Measurements from ENCODE around the gene EXOC3L1.

The EXOC3L1 gene

DNA sequence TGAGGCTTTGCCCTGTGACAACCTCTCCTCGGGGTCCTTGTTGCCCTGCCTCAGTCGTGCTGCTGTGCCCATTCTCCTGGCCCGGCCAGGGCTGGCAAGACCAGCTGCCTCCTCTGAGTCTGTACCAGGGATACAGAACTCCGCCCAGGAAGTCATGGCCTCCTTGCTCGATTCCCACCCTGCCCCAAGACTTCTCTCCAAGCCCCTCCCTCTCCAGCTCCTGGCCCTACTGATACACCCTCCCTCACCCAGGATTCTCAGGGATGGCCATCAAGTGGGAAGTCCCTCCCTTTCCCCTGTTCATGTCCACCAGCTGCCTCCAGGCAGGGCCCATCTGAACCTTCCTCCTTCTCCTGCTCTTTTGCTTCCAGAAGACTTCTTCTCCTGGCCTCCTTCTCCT is 25.8 kb upstream of the EXOC3L1 start:
- no peak for DNase-seq (ENCODE audit: low read depth, low spot score)

DNA sequence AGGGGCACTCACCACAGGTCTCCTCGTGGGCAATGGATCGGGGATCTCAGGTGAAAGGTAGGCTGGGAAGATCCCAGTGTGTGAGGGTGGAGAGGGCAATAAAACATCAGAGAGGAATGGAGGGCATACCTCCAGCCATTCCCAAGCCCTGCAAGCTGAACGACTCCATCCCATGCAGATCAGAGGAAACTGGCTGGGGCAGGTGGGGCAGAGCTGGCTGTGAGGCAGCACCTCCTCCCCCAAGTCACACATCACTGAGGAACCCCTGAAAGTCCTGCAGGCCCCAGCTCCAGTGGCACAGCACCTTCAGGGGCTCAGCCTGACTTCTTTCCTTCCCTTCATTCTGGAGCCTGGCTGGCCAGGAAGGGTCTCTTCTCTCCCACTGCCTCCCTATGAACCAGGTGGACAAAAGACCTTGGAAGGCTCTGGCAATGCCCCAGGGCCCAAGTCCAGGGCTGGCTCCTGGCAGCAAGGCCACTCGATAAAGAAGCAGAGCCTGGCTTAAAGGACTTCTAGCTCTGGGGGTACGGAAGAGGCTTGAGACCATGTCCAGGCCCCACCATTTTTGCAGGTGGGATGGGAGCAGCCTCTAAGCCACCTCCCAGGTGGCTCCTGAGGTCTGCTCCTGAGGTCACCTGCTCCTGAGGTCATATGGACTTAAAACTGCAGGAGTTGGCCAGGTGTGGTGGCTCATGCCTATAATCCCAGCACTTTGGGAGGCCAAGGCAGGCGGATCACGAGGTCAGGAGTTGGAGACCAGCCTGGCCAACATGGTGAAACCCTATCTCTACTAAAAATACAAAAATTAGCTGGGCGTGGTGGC is 23.5 kb upstream of the EXOC3L1 start:
- no peak for DNase-seq (ENCODE audit: low read depth, low spot score)

DNA sequence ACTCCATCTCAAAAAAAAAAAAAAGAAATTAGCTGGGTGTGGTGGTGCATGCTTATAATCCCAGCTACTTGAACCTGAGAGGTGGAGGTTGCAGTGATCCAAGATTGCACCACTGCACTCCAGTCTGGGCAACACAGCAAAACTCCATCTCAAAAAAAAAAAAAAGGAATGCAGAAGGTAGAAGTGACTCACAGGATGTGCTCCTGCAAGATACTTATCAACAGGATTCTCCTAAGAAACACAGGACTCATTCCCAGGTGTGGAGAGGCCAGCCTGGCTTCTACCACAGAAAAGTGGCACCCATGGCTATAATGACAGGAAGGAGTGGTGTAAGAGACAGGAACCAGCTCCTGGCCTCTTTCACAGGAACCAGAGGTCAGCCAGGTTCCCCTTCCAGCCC is 22.8 kb upstream of the EXOC3L1 start:
- no peak for DNase-seq (ENCODE audit: low read depth, low spot score)

DNA sequence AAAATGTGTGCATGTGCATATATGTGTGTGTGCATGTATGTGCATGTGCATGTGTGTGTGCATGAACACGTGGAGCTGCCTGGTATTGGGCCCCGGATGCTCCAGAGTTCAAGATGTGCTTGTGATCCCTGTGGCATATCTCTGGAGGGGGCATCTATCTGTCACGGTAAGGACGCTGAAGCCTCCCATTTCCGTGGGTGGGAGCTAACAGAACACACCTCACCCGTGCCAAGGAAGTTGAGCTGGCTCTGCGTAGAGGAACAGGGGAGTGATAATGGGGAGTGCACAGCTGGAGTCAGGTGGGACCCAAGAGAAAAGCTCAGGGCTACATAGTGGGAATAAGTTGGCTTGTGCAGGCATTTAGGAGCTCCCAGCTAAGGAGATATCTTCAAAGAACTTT is 21.7 kb upstream of the EXOC3L1 start:
- no peak for DNase-seq (ENCODE audit: low read depth, low spot score)

DNA sequence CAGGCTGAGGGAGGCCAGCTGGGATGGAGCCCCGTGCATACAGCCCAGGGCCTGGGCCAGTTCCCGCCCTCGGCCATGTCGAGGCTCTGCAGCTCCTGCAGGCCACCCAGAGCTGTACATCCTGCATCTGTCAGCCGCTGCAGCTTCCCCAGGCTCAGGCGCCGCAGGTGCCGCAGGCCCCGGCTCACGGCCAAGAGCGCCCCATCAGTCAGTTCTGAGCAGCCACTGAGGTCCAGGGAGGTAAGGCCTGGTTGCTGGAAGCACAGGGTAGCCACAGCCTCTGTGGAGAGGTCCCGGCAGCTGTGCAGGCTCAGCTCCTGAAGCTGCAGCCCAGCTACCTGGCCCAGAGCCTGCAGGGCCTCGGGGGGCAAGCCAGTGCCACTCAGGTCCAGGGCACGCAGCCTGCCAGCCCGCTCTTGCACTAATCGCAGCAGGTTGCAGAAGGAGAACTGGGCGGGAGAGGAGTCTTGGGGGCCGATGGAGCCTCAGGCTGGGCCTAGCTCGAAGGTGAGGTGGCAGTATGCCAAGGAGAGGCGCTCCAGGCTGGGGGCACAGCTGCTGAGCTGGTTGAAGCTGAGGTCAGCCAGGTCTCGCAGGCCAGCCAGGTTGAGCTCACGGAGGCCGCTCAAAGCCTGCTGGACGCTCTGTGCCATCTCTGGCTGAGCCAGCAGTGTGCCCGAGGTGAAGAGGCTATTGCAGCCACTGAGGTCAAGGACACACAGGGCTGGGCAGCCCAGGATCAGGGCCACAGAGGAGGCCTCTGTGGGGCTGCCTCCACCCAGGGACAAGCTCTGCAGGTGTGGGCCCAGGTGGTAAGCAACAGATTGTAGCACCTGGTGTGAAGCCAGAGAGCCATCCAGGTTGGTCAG is 20.4 kb upstream of the EXOC3L1 start:
- DNase-seq (ENCODE audit: low read depth, low spot score), result no peak

DNA sequence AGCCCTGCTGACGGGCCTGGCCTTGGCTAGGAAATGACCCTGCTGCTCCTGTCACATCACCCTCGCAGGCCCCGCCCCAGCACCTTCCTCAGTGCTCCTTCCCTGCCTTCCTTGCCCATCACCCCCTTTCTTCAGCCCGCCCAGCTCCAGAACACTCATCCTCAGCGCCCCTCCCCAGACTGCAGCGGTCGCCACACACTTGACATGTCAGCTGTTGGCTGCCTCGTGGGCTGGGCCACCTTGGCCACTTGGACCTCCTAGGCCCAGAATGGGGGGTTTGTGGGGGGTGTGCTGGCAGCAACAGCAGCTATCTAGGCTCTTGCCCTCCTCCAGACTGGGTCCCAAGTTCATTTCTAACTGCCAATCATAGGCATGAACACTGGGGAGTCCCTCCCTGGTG is 19.6 kb upstream of the EXOC3L1 start:
- no peak for DNase-seq (ENCODE audit: low read depth, low spot score)

DNA sequence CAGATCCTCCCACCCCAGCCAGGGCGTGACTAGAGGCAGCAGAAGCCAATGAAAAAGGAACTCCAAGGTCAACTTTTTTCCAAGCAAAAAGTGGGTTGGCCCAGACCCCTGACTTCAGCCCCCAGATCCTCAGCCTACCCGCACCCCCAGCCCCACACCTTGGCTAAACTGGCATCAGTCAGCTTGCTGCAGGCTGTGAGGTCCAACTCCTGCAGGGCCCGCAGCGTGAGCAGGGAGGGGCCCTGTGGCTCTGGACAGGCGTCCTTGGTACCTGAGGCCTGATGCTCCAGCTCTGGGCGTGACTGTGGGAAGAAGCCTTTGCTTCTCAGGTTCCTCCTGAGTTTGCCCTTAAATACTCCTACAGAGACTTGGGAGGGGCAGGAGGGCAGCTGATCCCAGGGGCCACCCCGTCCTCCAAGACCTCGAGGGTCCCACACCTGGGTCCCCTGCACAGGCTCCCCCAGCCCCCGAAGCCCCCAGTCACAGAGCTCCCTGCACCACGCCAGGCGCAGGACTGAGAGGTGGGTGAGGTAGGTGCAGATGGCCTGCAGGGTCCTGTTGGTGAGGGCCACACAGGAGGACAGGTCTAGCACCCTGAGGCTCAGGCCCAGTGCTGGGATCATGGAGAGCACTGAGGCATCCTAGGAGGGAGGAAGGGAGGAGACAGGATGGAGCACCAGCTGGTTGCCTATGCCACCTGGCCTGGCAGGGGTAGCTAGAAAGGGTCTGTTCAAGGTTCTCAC is 18.4 kb upstream of the EXOC3L1 start:
- no peak for DNase-seq (ENCODE audit: low read depth, low spot score)

DNA sequence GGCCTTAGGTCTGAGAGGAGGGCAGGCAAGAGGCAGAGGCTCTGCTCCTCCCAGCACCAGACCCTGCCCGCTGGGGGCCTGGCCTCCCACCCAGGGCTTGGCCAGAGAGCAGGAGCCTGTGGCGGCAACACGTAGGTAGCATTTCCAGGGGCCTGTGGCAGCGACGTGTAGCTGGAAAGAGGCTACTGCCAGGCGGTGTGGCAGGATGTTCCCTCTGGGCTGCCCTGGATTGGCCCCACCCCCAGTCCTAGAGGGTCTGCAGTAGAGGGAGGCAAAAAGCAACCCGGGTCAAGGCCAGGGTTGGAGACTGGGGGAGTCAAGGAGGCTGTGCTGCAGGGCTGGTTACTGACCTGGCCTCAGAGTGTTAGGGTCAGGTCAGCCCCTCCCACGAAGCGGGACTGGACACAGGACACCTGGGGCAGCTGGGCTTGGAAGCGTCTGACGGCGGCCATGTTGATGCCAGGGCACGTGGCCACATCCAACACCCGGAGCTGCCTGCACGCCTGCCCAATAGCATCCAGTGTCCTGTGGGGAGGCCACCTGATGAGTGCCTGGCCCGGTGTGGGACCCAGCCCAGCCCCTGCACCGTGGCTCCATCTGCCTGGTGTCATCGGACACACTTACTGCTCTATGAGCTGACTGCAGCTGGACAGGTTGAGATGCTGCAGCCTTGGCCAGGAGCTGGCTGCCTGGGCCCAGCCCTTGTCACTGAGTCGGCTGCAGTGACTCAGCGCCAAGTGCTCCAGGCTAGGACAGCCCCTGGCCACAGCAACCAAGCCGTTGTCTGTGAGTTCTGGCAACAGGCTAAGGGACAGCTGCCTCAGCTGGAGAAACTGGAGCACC is 17.5 kb upstream of the EXOC3L1 start:
- DNase-seq (ENCODE audit: low read depth, low spot score), result no peak

DNA sequence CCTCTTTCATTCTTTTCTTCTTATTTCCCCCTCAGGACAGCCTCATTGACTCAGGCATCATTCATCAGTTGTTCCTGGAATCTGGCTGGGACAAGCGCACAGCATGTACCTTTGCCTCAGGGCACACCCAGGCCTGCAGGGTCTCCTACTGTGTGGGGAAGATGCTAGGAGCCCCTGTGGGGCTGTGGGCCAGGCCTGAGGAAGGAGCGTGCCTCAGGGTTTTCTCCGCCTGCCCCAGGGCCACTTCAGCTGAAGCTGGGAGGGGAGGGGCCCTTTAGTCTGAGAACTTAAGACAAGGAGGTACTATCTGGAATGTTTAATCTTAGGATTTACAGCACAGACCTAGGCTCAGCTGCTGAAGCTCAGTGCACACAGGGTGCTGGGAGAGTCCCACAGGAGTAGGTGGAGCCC is 16.9 kb upstream of the EXOC3L1 start:
- DNase-seq (ENCODE audit: low read depth, low spot score), result no peak

DNA sequence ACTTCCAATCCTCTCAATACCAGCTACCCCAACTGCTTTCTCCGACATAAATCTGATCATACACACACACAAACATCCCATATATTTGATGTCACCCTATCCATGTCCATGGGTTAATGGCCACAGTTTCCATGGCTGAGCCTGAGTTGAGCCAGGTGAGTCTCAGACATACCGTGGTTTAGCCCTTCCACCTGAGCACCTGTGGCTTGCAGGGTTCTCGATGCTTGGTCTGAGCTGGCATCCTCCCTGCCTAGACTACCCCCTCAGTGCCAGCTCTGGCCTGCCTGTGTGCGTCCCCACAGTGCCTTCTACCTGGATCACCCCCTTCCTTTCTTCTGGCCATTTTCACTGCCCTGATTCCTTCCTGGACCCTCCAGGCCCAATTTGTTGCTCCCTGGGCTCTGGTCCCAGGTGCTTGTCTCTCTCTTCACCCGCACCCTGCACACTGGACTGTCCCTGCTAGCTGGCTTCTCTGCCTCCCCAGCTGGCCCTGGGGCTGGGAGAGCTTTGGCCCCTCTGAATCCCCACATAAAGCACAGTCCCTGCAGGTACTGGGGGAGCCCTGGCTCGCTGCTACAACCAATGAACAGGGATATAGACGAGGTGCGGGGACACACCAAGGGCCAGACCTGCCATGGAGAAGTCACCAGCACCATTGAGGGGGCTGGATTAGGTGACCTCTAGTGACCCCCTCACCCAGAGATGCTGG is 16.3 kb upstream of the EXOC3L1 start:
- no peak for DNase-seq (ENCODE audit: low read depth, low spot score)

DNA sequence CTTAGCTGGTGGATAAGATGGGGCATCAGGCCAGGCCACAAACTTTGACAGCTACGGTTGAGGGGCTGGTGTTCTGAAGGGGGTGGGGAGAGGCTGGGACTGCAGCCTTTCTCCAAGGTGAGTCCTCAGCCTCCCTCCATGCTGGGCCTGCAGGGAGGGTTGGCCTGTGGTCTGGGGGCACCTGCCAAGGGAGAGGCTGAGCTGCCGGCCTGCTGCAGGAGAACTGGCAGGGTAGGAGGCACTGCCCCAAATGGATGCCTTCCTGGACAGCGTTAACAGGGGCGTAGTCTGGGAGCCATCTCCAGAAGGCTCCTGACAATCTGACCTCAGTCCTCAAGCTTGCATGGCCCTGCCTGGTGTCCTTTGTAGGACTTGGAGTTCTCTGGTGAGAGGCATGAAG is 14.1 kb upstream of the EXOC3L1 start:
- DNase-seq (ENCODE audit: low read depth, low spot score), result no peak

DNA sequence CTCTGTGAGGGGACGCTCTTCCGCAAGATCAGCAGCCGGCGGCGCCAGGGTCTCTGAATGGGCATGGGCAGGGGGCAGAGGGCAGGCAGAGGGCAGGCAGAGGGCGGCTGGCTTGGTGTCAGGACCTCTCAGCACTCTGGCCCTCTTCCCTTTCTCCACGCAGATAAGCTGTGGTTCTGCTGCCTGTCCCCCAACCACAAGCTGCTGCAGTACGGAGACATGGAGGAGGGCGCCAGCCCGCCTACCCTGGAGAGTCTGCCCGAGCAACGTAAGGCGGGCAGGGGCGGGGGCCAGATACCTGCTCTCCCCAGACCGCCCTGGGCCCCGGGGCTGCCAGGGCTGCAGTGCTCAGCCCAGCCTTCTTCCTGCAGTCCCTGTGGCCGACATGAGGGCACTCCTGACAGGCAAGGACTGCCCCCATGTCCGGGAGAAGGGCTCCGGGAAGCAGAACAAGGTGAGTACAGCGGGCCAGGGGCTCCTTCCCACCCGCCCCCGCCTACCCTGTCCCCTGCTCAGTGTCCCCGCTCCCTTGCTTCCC is 13.1 kb upstream of the EXOC3L1 start:
- no peak for DNase-seq (ENCODE audit: low read depth, low spot score)

DNA sequence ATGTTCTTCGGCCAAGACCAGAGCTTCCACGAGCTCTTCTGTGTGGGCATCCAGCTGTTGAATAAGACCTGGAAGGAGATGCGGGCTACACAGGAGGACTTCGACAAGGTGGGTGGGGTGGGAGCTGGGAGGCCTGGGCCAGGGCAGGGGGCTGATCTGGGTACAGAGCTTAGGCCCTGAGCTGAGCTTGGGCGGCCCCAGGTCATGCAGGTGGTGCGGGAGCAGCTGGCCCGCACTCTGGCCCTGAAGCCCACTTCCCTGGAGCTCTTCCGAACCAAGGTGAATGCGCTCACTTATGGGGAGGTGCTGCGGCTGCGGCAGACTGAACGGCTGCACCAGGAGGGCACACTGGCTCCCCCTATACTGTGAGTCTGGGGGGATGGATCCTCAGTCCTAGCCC is 12.5 kb upstream of the EXOC3L1 start:
- DNase-seq (ENCODE audit: low read depth, low spot score), result no peak

DNA sequence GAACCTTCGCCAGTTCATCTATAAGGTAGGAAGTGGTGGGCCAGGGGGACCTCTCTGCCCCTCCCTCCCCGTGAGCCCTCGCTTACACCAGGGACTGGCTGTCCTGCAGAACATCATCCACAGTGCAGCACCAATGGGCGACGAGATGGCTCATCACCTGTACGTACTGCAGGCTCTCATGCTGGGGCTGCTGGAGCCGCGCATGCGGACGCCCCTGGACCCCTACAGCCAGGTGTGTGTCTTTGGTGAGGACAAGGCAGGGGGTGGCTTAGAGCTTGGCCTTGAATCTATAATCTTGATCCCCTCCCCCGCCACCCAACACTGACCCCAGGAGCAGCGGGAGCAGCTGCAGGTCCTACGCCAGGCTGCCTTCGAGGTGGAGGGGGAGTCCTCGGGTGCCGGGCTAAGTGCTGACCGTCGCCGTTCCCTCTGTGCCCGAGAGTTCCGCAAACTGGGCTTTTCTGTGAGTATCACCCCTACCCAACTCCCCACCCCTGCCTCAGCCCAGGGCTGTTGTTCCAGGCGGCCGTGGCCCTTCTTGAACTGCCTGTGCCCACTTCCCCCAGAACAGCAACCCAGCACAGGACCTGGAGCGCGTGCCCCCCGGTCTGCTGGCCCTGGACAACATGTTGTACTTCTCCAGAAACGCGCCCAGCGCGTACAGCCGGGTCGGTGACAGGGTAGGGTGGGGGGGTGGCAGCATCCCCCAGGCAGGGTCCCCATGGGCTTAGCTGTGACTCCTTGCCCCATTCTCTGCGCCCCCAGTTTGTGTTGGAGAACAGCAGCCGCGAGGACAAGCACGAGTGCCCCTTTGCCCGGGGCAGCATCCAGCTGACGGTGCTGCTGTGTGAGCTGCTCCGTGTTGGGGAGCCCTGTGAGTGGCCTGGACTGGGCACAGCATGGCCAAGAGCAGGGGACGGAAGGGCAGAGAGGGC is 11.7 kb upstream of the EXOC3L1 start:
- no peak for DNase-seq (ENCODE audit: low read depth, low spot score)

DNA sequence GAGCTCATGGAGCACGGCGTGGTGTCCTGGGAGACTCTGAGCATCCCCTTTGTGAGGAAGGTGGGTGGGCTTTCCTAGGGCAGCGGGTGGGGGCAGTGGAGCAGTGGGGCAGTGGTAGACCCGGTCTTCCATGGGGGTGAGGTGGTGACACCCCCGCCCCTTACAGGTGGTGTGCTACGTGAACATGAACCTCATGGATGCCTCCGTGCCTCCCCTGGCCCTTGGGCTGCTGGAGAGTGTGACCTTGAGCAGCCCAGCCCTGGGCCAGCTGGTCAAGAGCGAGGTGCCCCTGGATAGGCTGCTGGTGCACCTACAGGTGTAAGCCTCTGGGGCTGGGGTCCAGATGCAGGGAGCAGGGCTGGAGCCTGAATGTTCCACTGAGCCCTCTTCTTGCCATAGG is 10.6 kb upstream of the EXOC3L1 start:
- no peak for DNase-seq (ENCODE audit: low read depth, low spot score)

DNA sequence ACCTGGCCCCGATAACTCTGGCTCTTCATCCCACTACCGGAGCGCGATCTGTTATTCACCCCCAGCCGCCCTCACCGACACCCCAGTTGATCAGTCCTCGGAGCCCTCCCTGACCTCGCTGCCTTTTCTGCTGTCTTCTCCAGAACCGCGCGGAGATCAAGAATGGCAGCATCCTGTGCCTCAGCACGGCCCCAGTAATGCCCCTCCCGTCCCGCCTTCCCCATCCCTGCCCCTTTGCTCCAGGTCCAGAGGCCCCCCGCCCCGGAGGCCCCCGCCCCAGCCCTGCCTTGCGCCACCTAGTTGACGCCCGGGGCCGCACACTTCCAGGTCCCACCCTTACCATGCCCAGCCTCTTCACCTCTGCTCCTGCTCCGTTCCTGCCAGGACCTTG is 9.9 kb upstream of the EXOC3L1 start:
- no peak for DNase-seq (ENCODE audit: low read depth, low spot score)

DNA sequence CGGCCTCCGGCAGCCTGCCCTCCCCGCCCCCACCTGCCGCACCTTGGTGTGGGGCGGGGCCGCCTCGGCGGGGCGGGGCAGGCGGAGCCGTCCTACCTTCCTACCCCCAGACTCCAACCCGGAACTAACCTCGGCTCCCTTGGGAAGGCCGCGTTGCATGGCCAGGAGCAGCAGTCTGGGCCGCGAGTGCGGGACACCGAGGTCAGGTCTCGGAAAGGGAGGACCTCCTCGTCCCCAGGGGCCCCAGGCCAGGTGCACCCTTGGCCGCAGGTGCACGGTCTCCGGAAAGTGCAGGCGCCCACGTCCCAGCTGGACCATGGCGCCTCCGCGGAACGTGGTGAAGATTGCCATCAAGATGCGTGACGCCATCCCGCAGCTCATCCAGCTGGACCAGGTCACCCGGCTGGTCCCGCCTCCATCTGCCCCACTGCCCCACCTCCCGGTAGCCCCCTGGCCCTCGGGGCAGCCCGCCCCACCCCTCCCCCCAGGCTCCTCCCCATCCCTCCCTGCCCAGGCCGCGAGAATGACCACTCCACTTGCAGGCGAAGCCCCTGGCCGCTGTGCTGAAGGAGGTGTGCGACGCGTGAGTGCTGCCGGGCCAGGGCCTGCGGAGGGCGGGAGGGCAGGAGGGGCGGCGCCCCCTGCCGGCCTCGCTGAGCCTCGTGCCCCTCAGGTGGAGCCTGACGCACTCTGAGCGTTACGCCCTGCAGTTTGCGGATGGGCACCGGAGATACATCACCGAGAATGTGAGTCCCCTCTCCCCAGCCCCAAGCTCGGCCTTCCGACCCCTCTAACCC is 9.3 kb upstream of the EXOC3L1 start, which contains the start of gene ELMO3:
Gene ELMO3 (plus strand): TSS at position 121 of the 797 bp plus-strand sequence. CDS start 196 bp downstream, at position 317.
- no peak for DNase-seq (ENCODE audit: low read depth, low spot score)

DNA sequence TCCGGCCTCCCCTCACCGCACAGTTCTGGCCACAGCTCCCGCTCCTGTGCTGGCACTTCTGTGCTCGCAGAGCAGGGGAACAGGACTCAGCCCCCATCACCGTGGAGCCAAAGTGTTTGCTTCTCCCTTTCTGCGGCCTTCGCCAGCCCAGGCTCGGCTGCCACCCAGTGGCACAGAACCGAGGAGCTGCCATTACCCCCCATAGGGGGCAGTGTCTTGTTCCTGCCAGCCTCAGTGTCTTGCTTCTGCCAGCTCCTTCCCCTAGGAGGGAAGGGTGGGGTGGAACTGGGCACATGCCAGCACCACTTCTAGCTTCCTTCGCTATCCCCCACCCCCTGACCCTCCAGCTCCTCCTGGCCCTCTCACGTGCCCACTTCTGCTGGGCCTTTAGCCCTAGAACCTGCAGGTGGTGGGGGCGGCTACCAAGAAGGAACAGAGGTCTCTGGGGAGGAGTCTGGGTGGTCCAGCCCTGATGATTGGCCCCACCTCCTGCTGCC is 8.3 kb upstream of the EXOC3L1 start:
- no peak for DNase-seq (ENCODE audit: low read depth, low spot score)
